Chondrocyte (in vitro differentiated cells): ENCODE data around the gene DENND2A. TPM values are rescaled to one million over a fixed set of nuclear protein-coding genes. Genes with fewer than 3 reads are reported as not detected.

Experiments used
- DNase-seq: peaks from one replicate; pipeline ENCODE4 v3.0.0; 2021; ENCODE audit warnings: mixed read lengths, low spot score
- H3K27ac Mint-ChIP-seq: one replicate; pipeline ENCODE4 v1.8.0; 2021; ENCODE audit warnings: mild to moderate bottlenecking, moderate library complexity, mixed read lengths; ENCODE audit not compliant: unreplicated experiment
- H3K27me3 Mint-ChIP-seq: 2 replicates; pipeline ENCODE4 v1.8.0; 2021; ENCODE audit warnings: low read depth, mixed read lengths
- H3K36me3 Mint-ChIP-seq: 2 replicates; pipeline ENCODE4 v1.8.0; 2021; ENCODE audit warnings: low read depth, mixed read lengths
- H3K4me1 Mint-ChIP-seq: 2 replicates; pipeline ENCODE4 v1.8.0; 2021; ENCODE audit warnings: low read depth, mild to moderate bottlenecking, mixed read lengths
- H3K4me3 Mint-ChIP-seq: one replicate; pipeline ENCODE4 v1.8.0; 2021; ENCODE audit warnings: mild to moderate bottlenecking, moderate library complexity, mixed read lengths; ENCODE audit not compliant: unreplicated experiment
- H3K9me3 Mint-ChIP-seq: 2 replicates; pipeline ENCODE4 v1.8.0; 2021; ENCODE audit warnings: low read depth, mixed read lengths
- total RNA-seq: library from RNA; stranded (reverse); gene quantifications from 3 replicates; pipeline ENCODE4 v1.2.1, GENCODE V29; 2021
- TF ChIP-seq, protein P1 (sequence below): fragments of 200-600 bp; sonication (generic); IDR thresholded peaks from 2 replicates; pipeline ENCODE4 v1.5.0; 2021; ENCODE audit warnings: antibody characterized with exemption, mild to moderate bottlenecking, moderate library complexity

The DENND2A gene
- total RNA-seq, 1 donor from 2014 or later = 16.0 TPM

DNA sequence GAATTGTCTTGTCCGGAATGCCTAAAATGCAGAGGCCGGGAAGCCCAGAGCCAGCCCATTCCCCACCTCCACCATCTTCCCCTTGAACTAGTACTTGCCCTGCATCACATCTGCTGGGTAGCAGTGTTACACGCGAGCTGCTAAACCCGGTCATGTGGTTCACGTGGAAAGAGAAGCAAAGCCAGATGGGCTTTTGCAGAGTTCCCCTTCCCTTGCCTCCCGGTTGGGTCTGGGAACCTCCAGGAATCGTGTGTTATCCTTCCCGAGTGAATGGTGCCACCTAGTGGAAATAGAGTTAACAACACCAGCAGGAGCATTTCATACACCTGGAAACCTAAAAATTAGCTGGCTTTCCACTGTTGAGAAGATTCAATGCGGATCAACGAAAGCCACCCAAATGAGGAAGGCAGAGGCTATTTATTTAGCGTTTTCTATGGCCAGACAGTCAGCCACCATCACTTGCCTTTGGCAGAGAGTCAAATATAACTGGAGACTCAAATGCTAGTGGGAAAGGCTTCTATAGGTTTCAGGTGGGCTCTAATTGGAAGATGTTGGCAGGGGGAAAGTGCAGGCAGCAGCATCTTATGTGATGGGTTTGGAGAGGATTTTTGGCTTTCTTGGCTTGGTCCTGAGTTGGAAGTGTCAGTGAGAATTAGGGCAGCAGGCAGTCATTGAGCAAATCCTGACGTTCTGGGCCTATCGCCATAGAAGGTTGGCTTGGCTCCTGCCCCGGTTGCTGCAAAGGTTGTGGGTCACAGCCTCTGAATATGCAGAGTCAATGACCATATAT lies 12.9 kb upstream of the DENND2A start:
- Mint-ChIP-seq H3K4me1 (peaks cover 46% of the 10 kb centered on the region), H3K27ac (no peak overlapping the region), H3K36me3 (no peaks in the 10 kb centered on the region), H3K9me3 (no peaks in the 10 kb centered on the region), H3K27me3 (no peaks in the 10 kb centered on the region), H3K4me3 (no peak overlapping the region)
- TF ChIP-seq, protein P1, sequence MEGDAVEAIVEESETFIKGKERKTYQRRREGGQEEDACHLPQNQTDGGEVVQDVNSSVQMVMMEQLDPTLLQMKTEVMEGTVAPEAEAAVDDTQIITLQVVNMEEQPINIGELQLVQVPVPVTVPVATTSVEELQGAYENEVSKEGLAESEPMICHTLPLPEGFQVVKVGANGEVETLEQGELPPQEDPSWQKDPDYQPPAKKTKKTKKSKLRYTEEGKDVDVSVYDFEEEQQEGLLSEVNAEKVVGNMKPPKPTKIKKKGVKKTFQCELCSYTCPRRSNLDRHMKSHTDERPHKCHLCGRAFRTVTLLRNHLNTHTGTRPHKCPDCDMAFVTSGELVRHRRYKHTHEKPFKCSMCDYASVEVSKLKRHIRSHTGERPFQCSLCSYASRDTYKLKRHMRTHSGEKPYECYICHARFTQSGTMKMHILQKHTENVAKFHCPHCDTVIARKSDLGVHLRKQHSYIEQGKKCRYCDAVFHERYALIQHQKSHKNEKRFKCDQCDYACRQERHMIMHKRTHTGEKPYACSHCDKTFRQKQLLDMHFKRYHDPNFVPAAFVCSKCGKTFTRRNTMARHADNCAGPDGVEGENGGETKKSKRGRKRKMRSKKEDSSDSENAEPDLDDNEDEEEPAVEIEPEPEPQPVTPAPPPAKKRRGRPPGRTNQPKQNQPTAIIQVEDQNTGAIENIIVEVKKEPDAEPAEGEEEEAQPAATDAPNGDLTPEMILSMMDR = peak; percentile 96
- peak; percentile 39 for DNase-seq

DNA sequence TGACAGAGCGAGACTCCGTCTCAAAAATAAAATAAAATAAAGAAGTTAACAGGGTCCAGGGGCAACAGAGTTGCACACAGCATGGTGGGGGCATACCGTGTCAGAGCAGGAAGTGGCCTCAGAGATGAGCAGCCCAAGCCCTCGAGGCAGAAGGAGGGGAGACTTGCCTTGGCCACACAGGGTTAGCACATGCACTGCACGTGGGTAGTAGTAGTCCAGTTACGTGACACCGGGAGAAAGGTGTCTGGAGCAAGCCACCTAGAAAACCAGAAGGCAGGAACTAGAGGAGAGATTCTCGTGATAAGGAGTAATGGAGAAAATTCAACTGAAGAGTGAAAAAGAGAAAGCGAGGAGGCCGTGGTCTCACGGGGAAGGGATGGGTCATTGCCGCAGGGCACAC lies 9.8 kb upstream of the DENND2A start:
- TF ChIP-seq, protein P1 = no peak
- Mint-ChIP-seq H3K9me3 (no peaks in the 10 kb centered on the region), H3K27ac (no peak overlapping the region), H3K4me3 (no peak overlapping the region), H3K27me3 (no peaks in the 10 kb centered on the region), H3K4me1 (peaks cover 37% of the 10 kb centered on the region), H3K36me3 (no peaks in the 10 kb centered on the region)
- peak; percentile 54 for DNase-seq

GRCh38 chr7:140649556-140650205 lies 9.1 kb upstream of the DENND2A start:
- no peaks in the 10 kb centered on the region for H3K9me3 Mint-ChIP-seq
- no peaks in the 10 kb centered on the region for H3K36me3 Mint-ChIP-seq
- peaks cover 37% of the 10 kb centered on the region for H3K4me1 Mint-ChIP-seq
- TF ChIP-seq, protein P1 = no peak
- H3K4me3 Mint-ChIP-seq = no peak overlapping the region
- peak; percentile 39 for DNase-seq
- H3K27me3 Mint-ChIP-seq = no peaks in the 10 kb centered on the region
- H3K27ac Mint-ChIP-seq = peak overlapping the region; percentile 27

GRCh38 chr7:140646931-140647647 lies 6.5 kb upstream of the DENND2A start:
- TF ChIP-seq, protein P1 = peak; percentile 77
- Mint-ChIP-seq H3K4me3 (no peak overlapping the region), H3K27ac (no peak overlapping the region), H3K36me3 (no peaks in the 10 kb centered on the region), H3K27me3 (no peaks in the 10 kb centered on the region), H3K9me3 (no peaks in the 10 kb centered on the region), H3K4me1 (peaks cover 32% of the 10 kb centered on the region)
- peak; percentile 30 for DNase-seq
